Measurements from ENCODE around the gene EPS8L1. TPM values are rescaled to one million over a fixed set of nuclear protein-coding genes. Genes with fewer than 3 reads are reported as not detected.

EPS8L1 gene
- polyA plus RNA-seq, 4 donors: 38.4 to 86.0 (median 63.3) TPM

DNA sequence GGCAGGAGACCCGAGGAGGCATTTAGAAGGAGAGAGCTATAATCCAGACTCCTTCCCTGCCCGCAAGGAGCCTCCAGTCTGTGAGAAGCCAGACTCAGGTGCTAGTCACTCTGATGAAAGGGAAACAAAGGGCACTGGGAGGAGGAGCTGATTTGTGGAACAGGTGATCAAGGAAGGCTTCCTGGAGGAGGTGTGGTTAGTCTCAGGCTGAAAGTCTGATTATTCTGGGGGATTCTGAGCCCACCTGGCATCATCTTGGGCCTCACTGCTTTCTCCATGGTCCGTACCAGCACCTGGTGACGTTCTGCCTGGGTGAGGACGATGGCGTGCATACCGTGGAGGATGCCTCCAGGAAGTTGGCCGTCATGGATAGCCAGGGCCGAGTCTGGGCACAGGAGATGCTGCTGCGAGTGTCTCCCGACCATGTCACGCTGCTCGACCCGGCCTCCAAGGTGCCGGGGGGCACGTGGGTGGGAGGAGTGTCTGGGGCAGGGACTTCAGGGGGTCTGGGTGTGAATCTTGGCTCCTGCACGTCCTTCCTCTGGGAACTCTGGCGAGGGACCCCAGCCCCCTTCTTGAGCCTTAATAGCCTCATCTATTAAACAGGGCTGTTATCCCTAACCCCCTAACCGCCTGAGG, 3.9 kb downstream of the EPS8L1 start:
- DNase-seq (ENCODE audit: low read depth in 4 of 4, low spot score in 2 of 4): no peak

GRCh38 chr19:55080121-55080967, 4.7 kb downstream of the EPS8L1 start:
- no peak for DNase-seq (ENCODE audit: low read depth in 4 of 4, low spot score in 2 of 4)

GRCh38 chr19:55080968-55081769, 5.5 kb downstream of the EPS8L1 start:
- no peak for DNase-seq (ENCODE audit: low read depth in 4 of 4, low spot score in 2 of 4)

- DNase-seq (ENCODE audit: low read depth in 4 of 4, low spot score in 2 of 4): no peak
These were observed 6.0 kb downstream of the EPS8L1 start for GRCh38 chr19:55081770-55082019.

DNA sequence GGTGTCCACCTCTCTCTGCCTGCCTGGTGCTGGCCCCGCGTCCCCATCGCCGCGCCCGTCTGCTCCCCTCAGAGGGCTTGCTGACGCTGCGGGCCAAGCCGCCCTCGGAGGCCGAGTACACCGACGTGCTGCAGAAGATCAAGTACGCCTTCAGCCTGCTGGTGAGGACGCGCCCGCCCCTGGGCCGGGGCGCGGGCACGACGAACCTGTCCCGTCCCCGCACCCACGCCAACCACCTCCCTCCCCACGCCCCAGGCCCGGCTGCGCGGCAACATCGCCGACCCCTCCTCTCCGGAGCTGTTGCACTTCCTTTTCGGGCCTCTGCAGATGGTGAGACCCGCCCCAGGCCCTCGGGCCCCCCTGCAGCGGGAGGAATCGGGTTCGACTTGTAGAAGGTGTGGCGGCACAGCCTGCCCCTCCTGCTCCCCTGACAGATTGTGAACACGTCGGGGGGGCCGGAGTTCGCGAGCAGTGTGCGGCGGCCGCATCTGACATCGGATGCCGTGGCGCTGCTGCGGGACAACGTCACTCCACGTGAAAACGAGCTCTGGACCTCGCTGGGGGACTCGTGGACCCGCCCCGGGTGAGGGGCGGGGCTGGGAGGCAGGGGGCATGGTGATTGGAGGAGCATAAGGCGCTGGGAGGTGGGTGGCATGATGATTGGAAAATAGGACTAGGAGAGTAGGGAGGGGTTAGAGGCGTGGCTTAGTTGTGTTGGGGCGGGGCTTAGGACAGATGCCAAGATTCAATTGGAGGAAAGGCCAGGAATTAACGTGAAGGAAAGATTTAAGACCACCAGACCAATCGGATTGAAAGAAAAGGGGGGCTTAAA, 6.6 kb downstream of the EPS8L1 start:
- no peak for DNase-seq (ENCODE audit: low read depth in 4 of 4, low spot score in 2 of 4)

GRCh38 chr19:55083004-55083850, 7.6 kb downstream of the EPS8L1 start:
- DNase-seq (ENCODE audit: low read depth in 4 of 4, low spot score in 2 of 4): no peak

- no peak for DNase-seq (ENCODE audit: low read depth in 4 of 4, low spot score in 2 of 4)
These were observed 8.7 kb downstream of the EPS8L1 start for GRCh38 chr19:55084416-55084815.

GRCh38 chr19:55085923-55086715, 10.4 kb downstream of the EPS8L1 start:
- no peak for DNase-seq (ENCODE audit: low read depth in 4 of 4, low spot score in 2 of 4)

- DNase-seq (ENCODE audit: low read depth in 4 of 4, low spot score in 2 of 4): peak in 2 of 4 donors; percentile 68 to 87
These were observed 11.3 kb downstream of the EPS8L1 start for GRCh38 chr19:55086730-55087541.

- no peak for DNase-seq (ENCODE audit: low read depth in 4 of 4, low spot score in 2 of 4)
These were observed 11.9 kb downstream of the EPS8L1 start for GRCh38 chr19:55087542-55087901.

DNA sequence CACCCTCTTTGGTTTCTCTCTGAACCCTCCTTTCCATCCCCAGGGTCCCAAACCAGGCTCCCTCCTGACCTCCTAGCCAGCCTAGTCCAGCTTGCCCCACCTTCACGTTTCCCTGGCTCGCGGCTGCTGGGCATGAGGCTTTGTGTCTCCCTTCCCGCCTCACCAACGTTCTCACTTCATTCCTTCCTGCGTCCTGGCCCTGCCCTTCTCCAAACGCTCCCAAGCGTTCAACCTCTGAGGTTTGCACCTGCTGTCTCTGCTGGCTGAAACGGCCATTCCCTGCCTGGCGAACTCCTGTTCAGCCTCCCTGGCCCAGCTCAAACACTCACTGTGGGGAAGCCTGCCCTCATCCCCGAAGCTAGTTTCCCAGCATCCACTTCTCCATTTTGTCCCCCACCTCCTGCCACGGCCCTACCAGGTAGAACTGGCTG, 12.4 kb downstream of the EPS8L1 start:
- DNase-seq (ENCODE audit: low read depth in 4 of 4, low spot score in 2 of 4): no peak

- no peak for DNase-seq (ENCODE audit: low read depth in 4 of 4, low spot score in 2 of 4)
These were observed 13.1 kb downstream of the EPS8L1 start for GRCh38 chr19:55088543-55089341.

GRCh38 chr19:55089342-55089944, 13.8 kb downstream of the EPS8L1 start:
- DNase-seq (ENCODE audit: low read depth in 4 of 4, low spot score in 2 of 4): no peak

DNA sequence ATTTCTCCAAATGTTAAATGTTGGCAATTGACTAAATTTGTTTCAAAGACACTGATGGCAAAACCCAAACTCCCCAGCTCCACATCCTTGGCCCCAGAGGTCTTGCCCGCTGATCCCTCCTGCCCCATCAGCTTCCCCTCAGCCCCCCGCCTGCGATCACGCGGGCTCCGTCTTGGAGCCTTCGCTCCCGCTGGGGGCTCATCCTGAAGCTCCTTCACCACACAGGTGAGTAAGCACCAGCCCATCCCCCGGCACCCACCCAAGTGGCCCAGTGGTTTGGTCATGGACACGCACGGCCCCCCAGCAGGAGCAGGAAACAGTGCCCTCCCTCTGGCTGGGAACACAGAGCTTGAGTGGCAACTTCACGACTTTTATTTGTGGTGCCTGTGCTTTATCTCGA, 14.9 kb downstream of the EPS8L1 start:
- no peak for DNase-seq (ENCODE audit: low read depth in 4 of 4, low spot score in 2 of 4)

GRCh38 chr19:55091126-55091910, 15.6 kb downstream of the EPS8L1 start:
- DNase-seq (ENCODE audit: low read depth in 4 of 4, low spot score in 2 of 4): no peak

DNA sequence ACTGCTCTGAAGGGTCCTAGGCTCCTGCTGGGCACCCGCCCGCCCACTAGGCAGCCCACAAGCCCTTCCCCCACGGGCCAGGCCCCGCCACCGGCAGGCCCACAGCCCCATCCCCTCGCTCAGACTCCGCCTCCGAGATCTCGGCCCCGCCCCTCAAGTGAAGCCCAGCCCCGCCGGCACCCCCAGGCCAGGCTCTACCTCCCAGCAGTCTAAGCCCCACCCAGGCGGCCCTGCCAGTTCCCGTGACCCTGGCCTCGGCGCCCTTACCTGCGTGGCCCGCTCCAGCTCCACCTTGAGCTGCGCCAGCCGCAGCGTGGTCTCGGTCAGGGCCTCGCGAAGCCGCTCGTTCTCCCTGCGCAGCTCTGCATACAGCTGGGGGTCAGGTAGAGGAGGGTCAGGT, 16.3 kb downstream of the EPS8L1 start:
- DNase-seq (ENCODE audit: low read depth in 4 of 4, low spot score in 2 of 4): no peak
